GM18511 (cell line): ENCODE measurements around the gene ACP3.

Experiments used
- ATAC-seq: cut with Tn5 transposase; IDR thresholded peaks from one replicate; pipeline ENCODE4 v1.9.1; 2021; ENCODE audit warnings: mild to moderate bottlenecking, moderate library complexity; ENCODE audit not compliant: unreplicated experiment

The ACP3 gene

GRCh38 chr3:132315851-132316250 is 1.4 kb upstream of the ACP3 start:
- no peak for ATAC-seq

GRCh38 chr3:132318451-132318850 is 1.2 kb downstream of the ACP3 start:
- no peak for ATAC-seq

- no peak for ATAC-seq
Observed at GRCh38 chr3:132321304-132321703, 4.1 kb downstream of the ACP3 start.

GRCh38 chr3:132325103-132325606 is 7.9 kb downstream of the ACP3 start:
- peak; percentile 32 for ATAC-seq

DNA sequence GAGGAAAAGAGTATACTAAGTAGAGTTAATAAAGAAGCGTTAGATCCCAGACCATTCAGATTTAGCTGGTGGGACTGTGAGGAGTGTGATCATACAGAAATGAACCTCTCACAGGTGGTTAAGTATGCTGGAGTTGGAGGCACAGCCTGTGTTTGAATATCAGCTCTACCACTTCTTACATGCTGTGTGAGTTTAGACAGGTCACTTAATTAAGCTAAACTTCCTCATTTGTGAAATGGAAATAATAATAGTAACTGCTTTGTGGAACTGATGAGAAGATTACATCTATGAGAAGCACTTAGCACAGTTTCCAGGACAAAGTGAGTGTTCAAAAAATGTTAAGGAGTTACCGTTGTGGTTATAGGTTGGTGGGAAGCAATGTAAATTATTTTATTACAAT is 8.4 kb downstream of the ACP3 start:
- peak; percentile 66 for ATAC-seq

DNA sequence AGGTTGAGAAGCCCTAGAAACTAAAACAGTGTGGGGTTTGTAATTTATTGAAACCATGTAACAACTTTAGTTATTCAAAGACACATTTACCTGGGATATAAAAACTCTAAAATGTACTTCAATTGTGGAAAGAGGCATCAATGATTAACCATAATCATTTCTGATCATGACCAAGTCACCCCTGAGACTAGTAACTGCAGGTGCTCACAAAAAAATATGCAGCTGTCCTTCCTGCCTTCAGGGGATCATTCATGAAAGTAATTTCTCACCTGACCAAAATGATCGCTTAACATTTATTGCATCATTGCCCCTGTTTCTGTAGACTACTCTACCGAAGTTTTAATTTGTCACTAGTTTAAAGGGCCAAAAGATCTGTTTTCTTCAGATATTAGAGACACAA is 9.0 kb downstream of the ACP3 start:
- peak; percentile 73 for ATAC-seq

- no peak for ATAC-seq
Observed at GRCh38 chr3:132332082-132332481, 14.9 kb downstream of the ACP3 start.

DNA sequence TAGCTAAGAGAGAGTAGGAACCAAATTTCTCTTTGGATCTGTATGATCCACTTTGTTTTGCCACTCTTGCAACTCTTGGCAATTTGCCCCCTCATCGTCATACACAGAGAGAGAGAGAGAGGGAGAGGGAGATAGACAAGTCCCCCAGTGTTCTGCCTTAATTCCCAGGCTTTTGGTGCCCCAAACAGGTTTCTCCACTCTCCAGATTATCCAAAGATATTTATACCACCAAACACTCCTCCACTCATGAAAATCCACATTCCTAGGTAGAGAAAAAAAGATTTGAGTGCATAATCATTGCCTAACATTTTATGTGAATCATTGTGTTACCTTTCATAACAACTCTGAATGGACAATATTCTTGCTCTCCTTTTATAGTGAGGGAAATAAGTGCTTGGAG is 15.3 kb downstream of the ACP3 start:
- ATAC-seq = no peak

DNA sequence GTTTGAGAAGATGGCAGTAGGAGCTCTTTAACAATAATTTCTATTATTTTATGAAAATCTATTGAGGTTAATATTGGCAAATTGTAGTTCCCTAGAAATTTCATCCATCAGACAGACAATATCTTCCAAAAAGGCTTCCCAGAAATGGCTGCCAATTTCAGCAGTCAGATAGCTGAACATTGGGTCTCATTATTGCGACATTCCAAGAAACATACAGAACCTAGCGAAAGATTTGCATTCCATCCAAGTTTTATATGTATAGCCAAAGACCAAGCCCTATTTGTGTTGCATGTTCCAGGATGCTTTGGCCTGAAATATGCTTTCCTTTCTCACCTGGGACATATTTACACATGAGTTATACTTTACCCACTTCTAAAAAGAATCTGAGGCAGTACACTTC is 24.5 kb downstream of the ACP3 start:
- no peak for ATAC-seq

DNA sequence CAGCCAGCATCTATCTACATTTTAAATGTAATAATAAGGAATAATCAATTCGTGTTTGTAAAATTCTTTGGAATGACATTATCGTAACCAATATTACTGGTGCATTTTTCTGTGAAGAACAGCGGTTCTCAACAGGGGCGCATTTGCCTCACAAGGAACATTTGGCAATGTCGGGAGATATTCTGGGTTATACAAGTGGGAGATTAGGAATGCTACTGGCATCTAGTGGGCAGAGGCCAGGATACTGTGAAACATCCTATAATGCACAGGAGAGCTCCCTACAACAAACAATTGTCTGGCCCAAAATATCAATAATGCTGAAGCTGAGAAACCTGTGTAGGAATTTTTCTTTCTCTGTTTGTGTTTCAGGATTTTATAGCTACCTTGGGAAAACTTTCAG is 25.0 kb downstream of the ACP3 start:
- no peak for ATAC-seq

DNA sequence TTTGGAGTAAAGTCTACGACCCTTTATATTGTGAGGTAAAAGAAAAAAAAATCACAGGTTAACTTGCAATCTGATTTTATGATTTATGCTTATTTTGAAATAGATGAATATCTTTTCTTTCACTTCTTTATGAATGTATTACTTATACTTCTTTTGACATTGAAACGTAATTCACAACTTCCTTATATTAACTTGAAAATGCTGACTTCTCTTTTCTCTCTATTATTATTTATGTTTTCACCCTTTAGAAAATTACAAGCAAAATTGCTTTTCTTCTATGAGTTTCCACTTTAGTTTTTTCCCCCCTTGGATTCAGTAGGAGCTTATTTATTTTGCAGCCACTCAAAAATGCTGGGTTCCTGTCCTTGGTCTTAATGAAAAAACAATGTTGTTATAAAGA is 25.4 kb downstream of the ACP3 start:
- ATAC-seq = no peak

- peak; percentile 58 for ATAC-seq
Observed at GRCh38 chr3:132343018-132343612, 25.9 kb downstream of the ACP3 start.

DNA sequence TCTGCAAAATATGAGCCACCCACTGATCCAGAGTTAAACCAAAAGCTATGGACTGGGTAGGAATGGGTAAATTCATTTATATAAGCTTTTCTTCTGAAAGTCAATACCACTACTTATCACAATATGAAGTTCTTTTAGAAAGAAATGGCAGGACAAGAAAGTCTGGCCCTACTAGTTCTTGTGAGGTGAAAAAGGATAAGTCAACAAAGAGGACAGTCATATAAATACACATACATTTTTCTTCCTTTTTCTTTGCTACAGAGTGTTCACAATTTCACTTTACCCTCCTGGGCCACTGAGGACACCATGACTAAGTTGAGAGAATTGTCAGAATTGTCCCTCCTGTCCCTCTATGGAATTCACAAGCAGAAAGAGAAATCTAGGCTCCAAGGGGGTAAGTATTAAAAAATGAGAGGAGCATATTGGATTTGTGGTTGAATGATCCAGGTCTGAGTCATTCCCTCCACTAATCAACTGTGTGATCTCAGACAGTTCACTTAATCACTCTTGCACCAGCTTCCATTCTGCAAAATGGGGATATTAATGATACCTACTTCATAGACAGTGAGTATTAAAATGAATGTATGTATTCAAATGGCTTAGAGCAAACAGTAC is 27.6 kb downstream of the ACP3 start:
- ATAC-seq = no peak

DNA sequence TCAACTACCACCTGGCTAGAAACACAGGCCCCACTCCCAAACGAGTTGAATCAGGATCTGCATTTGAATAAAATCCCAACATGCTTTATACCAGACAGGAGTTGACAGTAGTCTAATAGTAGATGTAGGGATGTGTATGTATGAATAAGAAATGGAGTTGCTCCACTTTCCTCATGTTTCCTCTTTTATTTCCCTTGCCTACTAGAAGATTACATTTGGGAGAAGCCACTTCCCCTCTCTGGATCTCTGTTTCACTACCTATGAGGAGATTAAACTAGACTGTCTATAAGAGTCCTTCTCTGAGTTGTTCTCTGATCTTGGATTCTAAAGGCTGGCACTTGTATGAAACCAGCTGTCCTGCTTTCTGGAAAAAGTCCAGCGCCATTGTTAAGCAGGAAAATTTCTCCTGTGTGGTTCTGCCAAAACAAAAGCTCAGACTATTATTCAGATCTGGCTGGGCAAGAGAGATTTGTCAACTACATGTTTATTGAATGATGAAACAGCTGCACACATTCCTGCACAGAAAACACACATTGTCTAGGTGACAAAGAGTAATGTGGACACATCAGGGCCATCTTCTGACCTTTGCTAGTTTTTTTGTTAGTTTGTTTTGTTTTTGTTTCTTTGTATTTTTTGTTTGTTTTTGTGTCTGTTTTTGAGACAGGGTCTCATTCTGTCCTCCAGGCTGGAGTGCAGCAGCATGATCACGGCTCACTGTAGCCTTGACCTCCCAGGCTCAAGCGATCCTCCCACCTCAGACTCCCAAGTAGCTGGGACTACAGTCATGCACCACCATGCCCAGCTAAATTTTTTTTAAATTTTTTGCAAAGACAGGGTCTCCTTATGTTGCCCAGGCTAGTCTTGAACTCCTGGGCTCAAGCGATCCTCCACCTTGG is 29.9 kb downstream of the ACP3 start:
- ATAC-seq = no peak

DNA sequence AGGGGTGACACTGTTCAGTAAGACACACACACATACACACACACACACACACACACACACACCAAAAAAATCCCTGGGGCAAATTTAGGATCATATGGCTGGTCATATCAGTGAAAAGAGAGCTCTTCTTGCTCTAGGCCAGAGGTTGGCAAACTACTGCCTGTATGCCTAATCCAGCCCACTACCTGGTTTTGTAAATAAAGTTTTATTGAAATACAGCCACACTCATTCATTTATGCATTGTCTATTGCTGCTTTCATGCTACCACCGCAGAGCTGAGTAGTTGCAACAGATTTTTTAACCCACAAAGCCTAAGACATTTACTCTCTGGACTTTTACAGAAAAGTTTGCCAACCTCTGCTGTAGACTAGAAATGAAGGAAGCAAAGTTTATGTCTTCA is 30.6 kb downstream of the ACP3 start:
- ATAC-seq = no peak

GRCh38 chr3:132348531-132348930 is 31.3 kb downstream of the ACP3 start:
- ATAC-seq = no peak

- ATAC-seq = no peak
Observed at GRCh38 chr3:132350814-132351213, 33.6 kb downstream of the ACP3 start.

DNA sequence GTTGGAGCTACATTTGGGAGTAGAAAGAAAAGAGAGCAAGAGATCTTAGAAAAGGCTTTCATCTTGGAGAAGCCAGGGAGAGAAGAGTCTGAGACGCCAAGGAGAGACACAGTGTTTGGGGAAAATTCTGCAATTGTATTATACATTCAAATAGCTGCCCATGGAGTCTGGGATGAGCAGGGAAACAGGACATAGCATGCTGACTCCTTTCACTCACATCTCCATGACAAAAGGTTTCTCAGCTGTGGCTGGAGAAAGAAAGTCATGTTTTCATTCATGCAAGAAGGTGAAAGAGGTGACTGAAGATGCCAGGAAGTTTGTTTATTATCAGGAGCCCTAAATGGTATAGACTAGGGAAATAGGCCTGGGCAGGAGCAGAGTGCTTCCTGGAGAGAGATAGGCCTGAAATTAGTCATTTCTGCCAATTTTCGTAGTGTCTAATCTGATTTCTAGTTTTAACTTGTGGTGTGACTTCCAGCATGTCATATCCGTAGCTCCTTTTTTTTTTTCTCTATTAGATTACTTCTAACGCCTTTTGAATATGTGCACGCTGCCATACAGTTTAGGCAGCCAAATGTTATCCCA is 34.1 kb downstream of the ACP3 start:
- ATAC-seq = no peak

GRCh38 chr3:132352556-132353143 is 35.4 kb downstream of the ACP3 start:
- peak; percentile 67 for ATAC-seq

DNA sequence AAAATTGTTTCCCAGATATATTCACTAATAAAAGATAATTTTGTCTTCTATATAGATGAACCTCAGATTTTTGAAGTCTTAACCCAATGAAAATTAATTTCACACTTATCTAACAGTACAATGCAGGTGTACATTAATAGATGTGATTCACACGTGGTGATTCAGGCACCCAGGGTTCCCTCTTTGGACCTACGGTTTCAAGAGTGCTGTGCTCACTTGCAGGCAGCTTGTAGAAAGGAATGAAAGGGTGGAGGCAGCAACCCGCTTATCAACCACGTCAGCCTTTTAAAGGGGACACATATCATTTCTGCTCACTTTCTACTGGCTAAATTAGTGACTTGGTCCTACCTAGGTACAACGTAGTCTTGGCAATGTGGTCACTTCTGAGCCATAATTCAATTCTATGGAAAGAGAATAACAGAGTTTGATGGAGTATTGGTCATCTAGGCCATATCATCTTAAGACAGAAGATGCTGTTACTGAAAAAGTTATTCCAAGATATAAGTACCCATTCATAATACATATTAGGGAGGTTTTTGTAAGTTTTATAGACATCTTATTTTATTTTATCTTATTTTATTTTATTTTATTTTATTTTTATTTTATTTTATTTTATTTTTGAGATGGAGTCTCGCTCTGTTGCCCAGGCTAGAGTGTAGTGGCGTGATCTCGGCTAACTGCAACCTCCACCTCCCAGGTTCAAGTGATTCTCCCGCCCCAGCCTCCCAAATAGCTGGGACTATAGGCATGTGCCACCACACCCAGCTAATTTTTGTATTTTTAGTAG is 37.9 kb downstream of the ACP3 start:
- no peak for ATAC-seq
